Uterus (tissue), 2 donors: Measurements from ENCODE around the gene IL31.

Source experiments
- CTCF ChIP-seq, 4 experiments: fragments of 200-600 bp in 2 of 4; fragments of 450-650 bp in 2 of 4; sonication (generic) in 2 of 4; IDR thresholded peaks; one replicate each; pipeline ENCODE4 v1.5.1; 2016 to 2019; ENCODE audit warnings: antibody characterized with exemption in 4 of 4, mild to moderate bottlenecking in 2 of 4, moderate library complexity in 1 of 4
- POLR2A ChIP-seq, 2 donors: fragments of 450-650 bp; IDR thresholded peaks; one replicate each; pipeline ENCODE4 v1.6.1; 2016; ENCODE audit warnings: antibody characterized with exemption in 2 of 2, mild to moderate bottlenecking in 1 of 2, moderate library complexity in 1 of 2

GRCh38 chr12:122159882-122160281 is 14.1 kb downstream of the IL31 start:
- TF ChIP-seq CTCF (IDR thresholded peaks at IDR 0.05) (no peak), POLR2A (IDR thresholded peaks at IDR 0.05) (no peak)
